ENCODE measurements around the gene CFAP97D2.
"Not testable (repeated sequence)": the region's sequence is repeated elsewhere in the genome, so short reads cannot be mapped to it uniquely, and the experiment has no call there.

The CFAP97D2 gene

DNA sequence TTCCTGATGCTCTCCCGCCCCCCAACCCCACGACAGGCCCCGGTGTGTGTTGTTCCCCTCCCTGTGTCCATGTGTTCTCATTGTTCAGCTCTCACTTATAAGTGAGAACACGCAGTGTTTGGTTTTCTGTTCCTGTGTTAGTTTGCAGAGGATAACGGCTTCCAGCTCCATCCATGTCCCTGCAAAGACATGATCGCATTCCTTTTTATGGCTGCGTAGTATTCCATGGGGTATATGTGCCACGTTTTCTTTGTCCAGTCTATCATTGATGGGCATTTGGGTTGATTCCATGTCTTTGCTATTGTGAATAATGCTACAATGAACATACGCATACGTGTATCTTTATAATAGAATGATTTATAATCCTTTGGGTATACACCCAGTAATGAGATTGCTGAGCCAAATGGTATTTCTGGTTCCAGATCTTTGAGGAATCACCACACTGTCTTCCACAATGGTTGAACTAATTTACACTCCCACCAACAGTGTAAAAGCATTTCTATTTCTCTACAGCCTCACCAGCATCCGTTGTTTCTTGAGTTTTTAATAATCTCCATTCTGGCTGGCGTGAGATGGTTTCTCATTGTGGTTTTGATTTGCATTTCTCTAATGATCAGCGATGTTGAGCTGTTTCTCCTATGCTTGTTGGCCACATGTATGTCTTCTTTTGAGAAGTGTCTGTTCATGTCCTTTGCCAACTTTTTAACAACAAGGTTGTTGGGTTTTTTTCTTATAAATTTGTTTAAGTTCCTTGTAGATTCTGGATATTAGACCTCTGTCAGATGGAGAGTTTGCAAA lies 20.0 kb upstream of the CFAP97D2 start:
- not testable (repeated sequence) for DNase-seq (ENCODE audit: low spot score)

GRCh38 chr13:114161028-114161556 lies 18.0 kb upstream of the CFAP97D2 start:
- no peak for DNase-seq (ENCODE audit: low spot score)

DNA sequence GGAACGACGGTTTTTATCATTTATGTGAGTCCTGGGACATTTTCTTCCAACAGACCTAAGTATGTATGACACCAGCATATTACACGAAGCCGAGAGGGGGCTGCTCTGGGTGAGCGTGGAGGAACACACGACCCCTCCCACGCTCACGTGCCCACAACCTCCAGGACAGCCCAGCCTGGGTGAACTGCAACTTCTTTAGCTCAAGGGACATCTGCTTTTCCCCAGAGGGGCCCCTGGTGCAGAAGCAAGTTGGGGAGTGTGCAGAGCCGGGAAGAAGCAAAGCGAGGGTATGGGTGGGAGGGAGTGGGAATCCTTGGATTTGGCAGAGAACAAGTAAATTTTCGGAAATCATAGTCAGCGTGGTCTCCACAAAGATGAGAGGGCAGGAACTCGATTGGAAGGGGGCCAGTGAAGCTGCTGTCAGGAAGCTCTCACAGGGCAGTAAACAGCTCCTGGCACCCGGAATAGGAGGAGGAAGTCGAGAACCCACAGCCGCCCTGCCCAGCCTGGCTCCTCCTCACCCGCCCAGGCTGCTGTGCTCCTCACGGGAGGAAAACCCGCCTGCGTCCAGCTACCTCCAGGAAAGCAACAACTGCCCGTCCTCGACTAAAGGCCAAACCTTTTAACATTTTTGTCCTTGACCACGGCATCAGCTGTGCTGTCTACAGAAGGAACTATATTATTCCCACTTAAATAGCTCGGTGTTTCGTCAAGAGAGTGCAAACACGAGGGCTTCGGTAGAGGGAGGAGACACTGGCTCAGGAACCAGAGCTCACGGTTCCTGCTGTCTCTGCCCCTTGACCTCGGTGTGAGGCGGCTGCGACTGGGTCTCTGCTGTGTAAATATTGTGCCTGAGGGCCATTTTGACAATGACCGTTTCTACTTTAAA lies 17.2 kb upstream of the CFAP97D2 start:
- DNase-seq (ENCODE audit: low spot score): peak; percentile 59

- DNase-seq (ENCODE audit: low spot score): no peak
Observed at GRCh38 chr13:114162533-114162922, 16.5 kb upstream of the CFAP97D2 start.

DNA sequence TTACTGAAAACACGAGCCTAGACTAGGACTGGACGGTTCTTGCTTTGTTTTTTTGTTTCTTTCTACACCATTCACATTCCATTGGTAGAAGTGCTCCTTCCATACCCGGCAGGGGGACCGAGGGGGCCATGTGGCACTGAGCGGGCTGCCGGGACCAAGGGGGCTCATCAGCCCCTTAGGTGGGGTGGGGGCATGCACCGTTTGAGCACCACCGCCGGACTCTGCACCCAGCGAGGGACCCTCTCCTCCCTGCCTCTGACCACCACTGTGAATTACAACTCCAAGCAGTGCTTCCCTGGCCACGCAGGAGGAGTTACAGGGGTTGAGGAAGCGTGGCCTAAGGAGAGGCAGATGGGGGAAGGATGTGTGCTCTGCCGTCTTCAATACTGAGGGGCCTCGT lies 15.0 kb upstream of the CFAP97D2 start:
- no peak for DNase-seq (ENCODE audit: low spot score)

- DNase-seq (ENCODE audit: low spot score): no peak
Observed at GRCh38 chr13:114164681-114165429, 14.2 kb upstream of the CFAP97D2 start.

GRCh38 chr13:114166381-114167131 lies 12.5 kb upstream of the CFAP97D2 start:
- peak; percentile 50 for DNase-seq (ENCODE audit: low spot score)

DNA sequence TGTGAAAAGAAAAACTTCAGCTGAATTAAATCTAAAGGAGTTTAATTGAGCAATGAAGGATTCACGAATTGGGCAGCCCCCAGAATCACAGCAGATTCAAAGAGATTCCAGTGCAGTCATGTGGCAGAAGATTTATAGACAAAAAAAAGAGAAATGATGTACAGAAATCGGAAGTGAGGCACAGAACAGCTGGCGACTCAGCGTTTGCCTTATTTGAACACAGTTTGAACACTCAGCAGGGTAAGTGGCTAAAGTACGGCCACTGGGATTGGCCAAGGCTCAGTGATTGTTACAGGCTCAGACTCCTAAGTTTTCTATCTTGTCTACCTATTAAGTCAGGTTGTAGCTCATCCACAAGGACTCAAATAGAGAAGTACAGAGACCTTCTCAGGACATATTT lies 11.6 kb upstream of the CFAP97D2 start:
- DNase-seq (ENCODE audit: low spot score): no peak

- no peak for DNase-seq (ENCODE audit: low spot score)
Observed at GRCh38 chr13:114167885-114168284, 11.2 kb upstream of the CFAP97D2 start.

DNA sequence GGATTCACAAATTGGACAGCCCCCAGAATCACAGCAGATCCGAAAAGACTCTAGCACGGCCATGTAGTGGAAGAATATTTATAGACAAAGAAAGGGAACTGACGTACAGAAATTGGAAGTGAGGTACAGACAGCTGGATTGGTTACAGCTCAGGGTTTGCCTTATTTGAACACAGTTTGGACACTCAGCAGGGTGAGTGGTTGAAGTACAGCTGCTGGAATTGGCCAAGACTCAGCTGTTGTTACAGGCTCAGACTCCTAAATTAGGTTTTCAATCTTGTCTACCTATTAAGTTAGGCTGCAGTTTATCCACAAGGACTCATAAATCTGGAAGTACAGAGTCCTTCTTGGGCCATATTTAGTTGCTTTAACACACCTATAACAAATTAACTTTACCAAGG lies 5.8 kb upstream of the CFAP97D2 start:
- no peak for DNase-seq (ENCODE audit: low spot score)

DNA sequence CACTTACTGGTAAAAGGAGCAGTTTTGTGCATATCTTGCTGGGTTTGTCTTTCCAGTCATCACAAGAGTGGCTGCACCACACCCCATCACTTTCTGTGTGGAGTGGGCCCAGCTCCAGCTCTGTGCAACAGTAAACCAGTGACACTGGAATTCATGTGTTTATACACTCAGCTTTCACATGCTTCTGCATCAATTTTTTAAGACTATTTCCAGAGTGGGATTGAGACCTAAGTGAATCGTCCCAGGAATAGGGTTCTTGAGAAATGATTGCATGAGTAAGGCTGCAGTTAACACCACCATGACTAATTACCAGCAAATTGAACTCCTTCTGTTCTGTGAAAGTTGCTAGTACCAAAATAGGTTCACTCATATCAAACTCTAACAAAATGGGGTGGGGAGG lies 5.3 kb upstream of the CFAP97D2 start:
- no peak for DNase-seq (ENCODE audit: low spot score)

DNA sequence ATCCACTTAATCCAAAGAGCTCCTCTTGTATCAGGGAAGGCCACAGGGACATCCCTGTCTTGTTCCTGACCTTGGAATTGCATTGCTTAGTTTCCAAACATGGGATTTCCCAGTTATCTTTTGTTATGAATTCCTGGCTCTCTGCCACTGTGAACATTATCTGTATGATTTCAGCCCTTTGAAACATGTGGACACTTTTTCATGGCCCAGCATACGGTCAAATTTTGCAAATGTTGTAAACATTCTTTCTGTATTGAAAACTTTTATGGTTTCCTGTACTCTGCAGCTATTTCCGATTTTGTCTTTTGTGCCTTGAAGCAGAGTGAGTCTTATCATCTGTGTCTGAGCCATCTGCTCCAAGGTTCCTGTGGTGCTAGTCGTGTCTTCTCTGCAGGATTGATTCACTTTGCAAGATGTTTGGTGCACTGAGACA lies 4.5 kb upstream of the CFAP97D2 start:
- DNase-seq (ENCODE audit: low spot score): no peak

GRCh38 chr13:114176359-114176902 lies 2.6 kb upstream of the CFAP97D2 start:
- DNase-seq (ENCODE audit: low spot score): not testable (repeated sequence)

DNA sequence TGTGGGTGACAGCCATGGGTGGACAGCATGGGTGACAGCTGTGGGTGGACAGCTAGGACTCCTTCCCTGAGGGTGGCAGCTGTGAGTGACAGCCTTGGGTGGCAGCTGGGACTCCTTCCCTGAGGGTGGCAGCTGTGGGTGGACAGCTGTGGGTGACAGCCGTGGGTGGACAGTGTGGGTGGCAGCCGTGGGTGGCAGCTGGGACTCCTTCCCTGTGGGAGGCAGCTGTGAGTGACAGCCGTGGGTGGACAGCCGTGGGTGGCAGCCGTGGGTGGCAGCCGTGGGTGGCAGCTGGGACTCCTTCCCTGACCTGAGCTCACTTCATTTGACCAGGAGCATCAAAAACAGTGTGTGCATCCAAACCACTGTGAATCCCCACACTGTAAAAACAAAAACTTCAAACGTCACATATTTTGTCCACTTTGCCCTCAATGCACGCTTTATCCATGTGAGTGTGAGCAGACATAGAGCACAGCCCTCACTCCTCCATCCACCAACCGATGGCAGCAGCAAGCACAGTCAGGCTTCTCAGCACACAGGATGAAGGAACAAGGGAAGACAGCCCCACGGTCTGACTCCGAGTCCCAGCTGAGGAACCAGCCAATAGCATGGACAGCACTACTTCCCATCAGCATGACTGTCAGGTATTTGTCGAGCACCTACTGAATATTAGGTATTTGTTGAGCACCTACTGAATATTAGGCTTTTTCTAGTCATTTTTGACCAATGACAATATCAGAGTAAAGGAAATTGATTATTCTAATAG lies 1.6 kb upstream of the CFAP97D2 start:
- DNase-seq (ENCODE audit: low spot score): no peak

DNA sequence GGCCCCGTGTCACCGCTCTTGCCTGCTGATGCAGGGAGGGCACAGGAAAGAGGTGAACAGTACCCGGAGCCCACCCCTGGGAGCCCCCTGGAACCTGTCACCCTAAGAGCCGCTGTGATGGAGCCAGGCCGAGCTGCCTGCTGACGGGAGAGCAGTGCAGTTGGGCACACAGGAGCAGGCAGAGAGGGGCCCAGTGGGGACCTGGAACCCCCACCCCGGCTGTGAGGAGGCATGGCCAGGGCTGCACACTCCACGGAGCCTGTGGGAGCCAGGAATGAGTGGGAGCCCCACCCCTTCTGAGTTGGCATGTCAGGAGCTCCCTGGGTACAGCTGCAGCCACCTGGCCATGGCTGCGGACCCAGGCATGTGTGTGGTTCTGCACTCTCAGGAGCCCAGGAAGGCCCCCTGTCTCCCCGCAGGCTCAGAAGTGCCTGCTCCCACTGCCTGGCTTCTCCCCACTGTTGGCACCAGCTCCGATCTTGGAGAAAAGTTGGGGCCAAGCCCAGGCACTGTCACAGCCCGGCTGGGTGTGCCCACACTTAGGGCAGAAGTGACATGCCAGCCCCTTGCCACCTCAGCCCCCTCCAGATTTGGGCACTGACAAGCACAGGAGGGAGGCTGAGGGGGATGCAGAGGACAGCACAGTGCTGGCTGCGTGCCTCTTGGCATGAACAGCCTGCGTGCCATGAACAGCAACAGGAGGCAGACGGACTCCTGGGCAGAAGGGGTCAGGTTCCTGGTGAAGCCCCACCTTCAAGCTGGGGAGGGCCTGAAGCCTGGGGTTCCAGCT lies 6.3 kb downstream of the CFAP97D2 start:
- no peak for DNase-seq (ENCODE audit: low spot score)

DNA sequence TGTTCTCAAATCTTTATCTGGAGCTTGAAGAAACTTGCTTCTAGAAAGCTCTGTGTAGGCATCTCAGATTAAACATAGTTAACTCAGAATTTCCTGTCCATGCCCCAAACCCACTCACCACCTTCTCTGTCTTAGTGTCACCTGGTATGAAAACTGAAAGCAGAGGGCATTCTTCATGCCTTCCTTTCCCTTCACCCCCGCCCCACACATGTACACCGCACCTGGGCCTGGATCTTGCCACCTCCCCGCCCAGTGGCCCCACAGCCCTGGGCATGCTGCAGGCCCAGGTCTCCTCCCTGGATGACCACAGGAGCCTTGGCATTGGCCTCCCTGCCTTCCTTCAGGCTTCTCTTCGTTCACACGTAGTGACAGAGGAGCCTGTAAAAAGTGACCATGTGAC lies 15.8 kb downstream of the CFAP97D2 start:
- DNase-seq (ENCODE audit: low spot score): no peak

- no peak for DNase-seq (ENCODE audit: low spot score)
Observed at GRCh38 chr13:114196629-114197028, 17.6 kb downstream of the CFAP97D2 start.

DNA sequence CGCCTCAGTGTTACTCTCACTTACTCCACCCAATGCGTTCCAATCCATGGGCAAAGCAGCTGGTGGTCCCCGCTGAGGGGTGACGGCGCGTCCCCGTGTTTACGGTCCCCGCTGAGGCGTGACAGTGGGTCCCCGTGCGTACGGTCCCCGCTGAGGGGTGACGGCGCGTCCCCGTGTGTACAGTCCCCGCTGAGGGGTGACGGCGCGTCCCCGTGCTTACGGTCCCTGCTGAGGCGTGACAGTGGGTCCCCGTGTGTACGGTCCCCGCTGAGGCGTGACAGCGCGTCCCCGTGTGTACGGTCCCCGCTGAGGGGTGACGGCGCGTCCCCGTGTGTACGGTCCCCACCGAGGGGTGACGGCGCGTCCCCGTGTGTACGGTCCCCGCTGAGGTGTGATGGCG lies 19.5 kb downstream of the CFAP97D2 start:
- no peak for DNase-seq (ENCODE audit: low spot score)

DNA sequence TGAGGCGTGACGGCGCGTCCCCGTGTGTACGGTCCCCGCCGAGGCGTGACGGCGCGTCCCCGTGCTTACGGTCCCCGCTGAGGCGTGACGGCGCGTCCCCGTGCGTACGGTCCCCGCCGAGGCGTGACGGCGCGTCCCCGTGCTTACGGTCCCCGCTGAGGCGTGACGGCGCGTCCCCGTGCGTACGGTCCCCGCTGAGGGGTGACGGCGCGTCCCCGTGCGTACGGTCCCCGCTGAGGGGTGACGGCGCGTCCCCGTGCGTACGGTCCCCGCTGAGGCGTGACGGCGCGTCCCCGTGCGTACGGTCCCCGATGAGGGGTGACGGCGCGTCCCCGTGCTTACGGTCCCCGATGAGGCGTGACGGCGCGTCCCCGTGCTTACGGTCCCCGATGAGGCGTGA lies 20.5 kb downstream of the CFAP97D2 start:
- not testable (repeated sequence) for DNase-seq (ENCODE audit: low spot score)

GRCh38 chr13:114199954-114200353 lies 20.9 kb downstream of the CFAP97D2 start:
- DNase-seq (ENCODE audit: low spot score): no peak
